ENCODE data around the gene DRD2. TPM values are rescaled to one million over a fixed set of nuclear protein-coding genes. Genes with fewer than 3 reads are reported as not detected.

The DRD2 gene
- total and polyA plus RNA-seq, 2 of the 13 experiments (the other 11 are each of a cell fraction or from before 2014, with no cell fraction given): not detected

DNA sequence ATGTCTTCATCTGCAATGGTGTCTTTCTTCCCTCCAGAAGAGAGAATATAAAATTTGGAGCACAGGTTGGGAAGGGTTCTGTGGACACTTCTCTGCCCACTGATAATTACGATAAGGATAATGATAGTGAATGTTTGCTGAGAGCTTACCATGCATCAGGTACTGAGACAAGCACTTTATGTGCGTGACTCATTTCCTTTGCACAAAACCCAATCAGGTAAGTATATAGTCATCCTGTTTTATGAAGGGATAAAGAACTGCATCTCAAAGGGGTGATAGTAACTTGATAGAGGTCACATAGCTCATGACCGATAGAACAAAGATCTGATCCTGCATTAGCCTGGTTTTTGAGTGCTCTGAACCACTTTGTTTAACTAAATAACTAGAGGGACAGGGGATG, 9.4 kb downstream of the DRD2 start (continued):
- no peak for TF ChIP-seq ZNF318 (CRISPR knock-in tag; IDR thresholded peaks at IDR 0.05)
- no peak for TF ChIP-seq TGIF2 (CRISPR knock-in tag; IDR thresholded peaks at IDR 0.05)
- TF ChIP-seq, protein P1, sequence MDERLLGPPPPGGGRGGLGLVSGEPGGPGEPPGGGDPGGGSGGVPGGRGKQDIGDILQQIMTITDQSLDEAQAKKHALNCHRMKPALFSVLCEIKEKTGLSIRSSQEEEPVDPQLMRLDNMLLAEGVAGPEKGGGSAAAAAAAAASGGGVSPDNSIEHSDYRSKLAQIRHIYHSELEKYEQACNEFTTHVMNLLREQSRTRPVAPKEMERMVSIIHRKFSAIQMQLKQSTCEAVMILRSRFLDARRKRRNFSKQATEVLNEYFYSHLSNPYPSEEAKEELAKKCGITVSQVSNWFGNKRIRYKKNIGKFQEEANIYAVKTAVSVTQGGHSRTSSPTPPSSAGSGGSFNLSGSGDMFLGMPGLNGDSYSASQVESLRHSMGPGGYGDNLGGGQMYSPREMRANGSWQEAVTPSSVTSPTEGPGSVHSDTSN (CRISPR knock-in tag; IDR thresholded peaks at IDR 0.05): no peak
- TF ChIP-seq GMEB2 (CRISPR knock-in tag; IDR thresholded peaks at IDR 0.05; ENCODE audit: low read depth): no peak
- TF ChIP-seq EED (CRISPR knock-in tag; IDR thresholded peaks at IDR 0.05): no peak
- no peak for TF ChIP-seq ZKSCAN1 (IDR thresholded peaks at IDR 0.05; ENCODE audit: low read length)
